Smooth muscle cell (in vitro differentiated cells): ENCODE results near the gene ANKRD23. TPM values are rescaled to one million over a fixed set of nuclear protein-coding genes. Genes with fewer than 3 reads are reported as not detected.

Experiments
- DNase-seq: peaks from one replicate; lab custom pipeline; 2025; ENCODE audit not compliant: unreplicated experiment; lab: John Stamatoyannopoulos, UW
- H2AFZ ChIP-seq: fragments of 200-600 bp; sonication (generic); 2 replicates; pipeline ENCODE4 v1.6.0; 2016; ENCODE audit warnings: antibody characterized with exemption, low read depth, mild to moderate bottlenecking
- H3F3A ChIP-seq: fragments of 200-600 bp; sonication (generic); 2 replicates; pipeline ENCODE4 v1.6.0; 2017; ENCODE audit warnings: antibody characterized with exemption, low read depth
- H3K27ac ChIP-seq: fragments of 200-600 bp; sonication (generic); 2 replicates; pipeline ENCODE4 v1.5.1; 2016; ENCODE audit warnings: low read depth, mild to moderate bottlenecking
- H3K27me3 ChIP-seq: fragments of 200-600 bp; sonication (generic); 2 replicates; pipeline ENCODE4 v1.6.1; 2016; ENCODE audit warnings: low read depth, mild to moderate bottlenecking
- H3K36me3 ChIP-seq: fragments of 200-600 bp; sonication (generic); 2 replicates; pipeline ENCODE4 v1.5.1; 2016; ENCODE audit warnings: low read depth
- H3K4me1 ChIP-seq: fragments of 200-600 bp; sonication (generic); 2 replicates; pipeline ENCODE4 v1.5.1; 2016; ENCODE audit warnings: low read depth
- H3K4me2 ChIP-seq: fragments of 200-600 bp; sonication (generic); 2 replicates; pipeline ENCODE4 v1.6.0; 2016; ENCODE audit warnings: mild to moderate bottlenecking
- H3K4me3 ChIP-seq: fragments of 200-600 bp; sonication (generic); 2 replicates; pipeline ENCODE4 v1.5.1; 2016; ENCODE audit warnings: mild to moderate bottlenecking
- H3K79me2 ChIP-seq: fragments of 200-600 bp; sonication (generic); 2 replicates; pipeline ENCODE4 v1.6.0; 2016; ENCODE audit warnings: low read depth, mild to moderate bottlenecking
- H3K9ac ChIP-seq: fragments of 200-600 bp; sonication (generic); 2 replicates; pipeline ENCODE4 v1.6.0; 2016; ENCODE audit warnings: low read depth
- H3K9me3 ChIP-seq: fragments of 200-600 bp; sonication (generic); replicated peaks from 2 replicates; pipeline ENCODE4 v1.5.1; 2016; ENCODE audit warnings: low read depth
- H4K20me1 ChIP-seq: fragments of 200-600 bp; sonication (generic); 2 replicates; pipeline ENCODE4 v1.6.0; 2016; ENCODE audit warnings: low read depth
- CTCF ChIP-seq: fragments of 200-600 bp; sonication (generic); IDR thresholded peaks from 2 replicates; pipeline ENCODE4 v1.5.1; 2017; ENCODE audit warnings: borderline replicate concordance, mild to moderate bottlenecking, antibody characterized with exemption; ENCODE audit not compliant: insufficient read depth, poor library complexity, severe bottlenecking
- WGBS: methylation state at CpG from one replicate; pipeline ENCODE4 v1.1.7; 2016; ENCODE audit warnings: low lambda C conversion rate; 5-methylcytosine and 5-hydroxymethylcytosine counted together
- polyA plus RNA-seq: library from polyadenylated mRNA; unstranded; fragments of >200 nt; fragmentation: Nextera tagmentation; extraction: Ambion mirVana; gene quantifications from 2 replicates; pipeline ENCODE4 v1.2.1, GENCODE V29; 2016
- total RNA-seq: library from RNA; depleted of rRNA; stranded (reverse); fragments of >200 nt; gene quantifications from 2 replicates; pipeline ENCODE4 v1.2.3, GENCODE V29; 2014

Gene ANKRD23
- total RNA-seq: 1.6 and 5.6 TPM in 2 replicates
- polyA plus RNA-seq: 1.7 and 3.5 TPM in 2 replicates

- Histone ChIP-seq H4K20me1 (no peaks in the 10 kb centered on the region), H3K4me3 (no peak within 1 kb of the TSS), H3K27me3 (no peaks in the 10 kb centered on the region), H3K9me3 (no peaks in the 10 kb centered on the region), H3K4me2 (no peak within 1 kb of the TSS), H3K9ac (no peak within 1 kb of the TSS), H3K4me1 (no peaks in the 10 kb centered on the region), H2AFZ (no peak within 1 kb of the TSS), H3K36me3 (no peaks in the 10 kb centered on the region), H3F3A (no peaks in the 10 kb centered on the region), H3K27ac (no peak within 1 kb of the TSS), H3K79me2 (no peaks in the 10 kb centered on the region)
- WGBS: 96% methylated on average over 14 of the region's 14 CpGs
- no peak for TF ChIP-seq CTCF
- DNase-seq: no peak
Measured at GRCh38 chr2:96843538-96844268, at the start of gene ANKRD23. ANKRD23 (minus strand) TSS chr2:96844021; CDS start chr2:96843992, 29 bp downstream.

- Histone ChIP-seq H2AFZ (no peak overlapping the region), H3K79me2 (no peaks in the 10 kb centered on the region), H3K4me1 (peaks cover 45% of the 10 kb centered on the region), H3K9ac (no peak overlapping the region), H3K36me3 (no peaks in the 10 kb centered on the region), H3K27ac (peak overlapping the region; percentile 63), H3K4me2 (peak overlapping the region; percentile 59), H3K4me3 (no peak overlapping the region), H3K27me3 (no peaks in the 10 kb centered on the region), H4K20me1 (no peaks in the 10 kb centered on the region), H3F3A (peaks cover 33% of the 10 kb centered on the region), H3K9me3 (no peaks in the 10 kb centered on the region)
- DNase-seq: no peak
- WGBS: 25% methylated on average over 11 of the region's 11 CpGs
- TF ChIP-seq CTCF: no peak
Measured at GRCh38 chr2:96891591-96892333, 47.9 kb upstream of the ANKRD23 start.

- WGBS: 23% methylated on average over 6 of the region's 6 CpGs
- H3K4me1 ChIP-seq: peaks cover 44% of the 10 kb centered on the region
- H3K27me3 ChIP-seq: no peaks in the 10 kb centered on the region
- H2AFZ ChIP-seq: no peak overlapping the region
- DNase-seq: no peak
- H3F3A ChIP-seq: peaks cover 33% of the 10 kb centered on the region
- peak overlapping the region; percentile 59 for H3K4me2 ChIP-seq
- peak overlapping the region; percentile 63 for H3K27ac ChIP-seq
- H3K79me2 ChIP-seq: no peaks in the 10 kb centered on the region
- H3K4me3 ChIP-seq: no peak overlapping the region
- no peak overlapping the region for H3K9ac ChIP-seq
- no peaks in the 10 kb centered on the region for H3K36me3 ChIP-seq
- H4K20me1 ChIP-seq: no peaks in the 10 kb centered on the region
- no peaks in the 10 kb centered on the region for H3K9me3 ChIP-seq
- TF ChIP-seq CTCF: no peak
Measured at GRCh38 chr2:96890726-96891385, 47.0 kb upstream of the ANKRD23 start.
